ENCODE results near the gene TIMM29.

The TIMM29 gene

GRCh38 chr19:10894911-10895213 is 33.7 kb upstream of the TIMM29 start:
- peaks cover 20% of the 10 kb centered on the region for H3K4me1 ChIP-seq (ENCODE audit: control insufficient read depth, insufficient read depth, low read length)
- H3K27ac ChIP-seq (ENCODE audit: extremely low read depth, low read depth, low read length) = no peak overlapping the region
- ChIA-PET CTCF (interaction anchor here (1.2 to 2.0 kb wide), 3 partner anchors 23 to 31 kb away, joined by 3 to 8 read pairs (median 4); no protein-coding TSS in a partner anchor), POLR2A (interaction anchor here (0.6 to 0.9 kb wide), 2 partner anchors 12 to 15 kb away, joined by 4 to 5 read pairs; no protein-coding TSS in a partner anchor)
- TF ChIP-seq ZBTB8A (tag by site-specific recombination; IDR thresholded peaks at IDR 0.05) (no peak), ATF2 (tag by site-specific recombination; IDR thresholded peaks at IDR 0.05; ENCODE audit: low read depth) (no peak)
- no peaks in the 10 kb centered on the region for H3K9me3 ChIP-seq (ENCODE audit: control insufficient read depth, insufficient read depth, low read depth, low read length)
- H3K4me3 ChIP-seq (ENCODE audit: low read depth, low read length) = no peak overlapping the region
- H3K36me3 ChIP-seq (ENCODE audit: control insufficient read depth in 2 of 2, insufficient read depth in 1 of 2, low read length in 2 of 2) = no peaks in the 10 kb centered on the region; a peak in 1 of 3 replicates

GRCh38 chr19:10895363-10895762 is 33.2 kb upstream of the TIMM29 start:
- no peak overlapping the region for H3K4me3 ChIP-seq (ENCODE audit: low read depth, low read length)
- H3K4me1 ChIP-seq (ENCODE audit: control insufficient read depth, insufficient read depth, low read length) = peaks cover 20% of the 10 kb centered on the region
- no peaks in the 10 kb centered on the region; a peak in 1 of 3 replicates for H3K36me3 ChIP-seq (ENCODE audit: control insufficient read depth in 2 of 2, insufficient read depth in 1 of 2, low read length in 2 of 2)
- H3K27ac ChIP-seq (ENCODE audit: extremely low read depth, low read depth, low read length) = no peak overlapping the region
- ChIA-PET CTCF (interaction anchor here (1.0 to 1.2 kb wide), 2 partner anchors 16 to 23 kb away, joined by 3 to 4 read pairs; no protein-coding TSS in a partner anchor), POLR2A (no interaction called here)
- TF ChIP-seq SCRT2 (tag by site-specific recombination; IDR thresholded peaks at IDR 0.05) = peak; percentile 50; the same call in 1 of the 2 replicates
- TF ChIP-seq, protein P1, sequence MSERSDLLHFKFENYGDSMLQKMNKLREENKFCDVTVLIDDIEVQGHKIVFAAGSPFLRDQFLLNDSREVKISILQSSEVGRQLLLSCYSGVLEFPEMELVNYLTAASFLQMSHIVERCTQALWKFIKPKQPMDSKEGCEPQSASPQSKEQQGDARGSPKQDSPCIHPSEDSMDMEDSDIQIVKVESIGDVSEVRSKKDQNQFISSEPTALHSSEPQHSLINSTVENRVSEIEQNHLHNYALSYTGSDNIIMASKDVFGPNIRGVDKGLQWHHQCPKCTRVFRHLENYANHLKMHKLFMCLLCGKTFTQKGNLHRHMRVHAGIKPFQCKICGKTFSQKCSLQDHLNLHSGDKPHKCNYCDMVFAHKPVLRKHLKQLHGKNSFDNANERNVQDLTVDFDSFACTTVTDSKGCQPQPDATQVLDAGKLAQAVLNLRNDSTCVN (tag by site-specific recombination; optimal IDR thresholded peaks at IDR 0.05) = peak; percentile 11
- TF ChIP-seq, protein P2, sequence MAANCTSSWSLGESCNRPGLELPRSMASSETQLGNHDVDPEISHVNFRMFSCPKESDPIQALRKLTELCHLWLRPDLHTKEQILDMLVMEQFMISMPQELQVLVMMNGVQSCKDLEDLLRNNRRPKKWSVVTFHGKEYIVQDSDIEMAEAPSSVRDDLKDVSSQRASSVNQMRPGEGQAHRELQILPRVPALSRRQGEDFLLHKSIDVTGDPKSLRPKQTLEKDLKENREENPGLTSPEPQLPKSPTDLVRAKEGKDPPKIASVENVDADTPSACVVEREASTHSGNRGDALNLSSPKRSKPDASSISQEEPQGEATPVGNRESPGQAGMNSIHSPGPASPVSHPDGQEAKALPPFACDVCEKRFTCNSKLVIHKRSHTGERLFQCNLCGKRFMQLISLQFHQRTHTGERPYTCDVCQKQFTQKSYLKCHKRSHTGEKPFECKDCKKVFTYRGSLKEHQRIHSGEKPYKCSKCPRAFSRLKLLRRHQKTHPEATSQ (tag by site-specific recombination; IDR thresholded peaks at IDR 0.05) = no peak
- no peak for TF ChIP-seq BCL6B (tag by site-specific recombination; IDR thresholded peaks at IDR 0.05)
- TF ChIP-seq, protein P3, sequence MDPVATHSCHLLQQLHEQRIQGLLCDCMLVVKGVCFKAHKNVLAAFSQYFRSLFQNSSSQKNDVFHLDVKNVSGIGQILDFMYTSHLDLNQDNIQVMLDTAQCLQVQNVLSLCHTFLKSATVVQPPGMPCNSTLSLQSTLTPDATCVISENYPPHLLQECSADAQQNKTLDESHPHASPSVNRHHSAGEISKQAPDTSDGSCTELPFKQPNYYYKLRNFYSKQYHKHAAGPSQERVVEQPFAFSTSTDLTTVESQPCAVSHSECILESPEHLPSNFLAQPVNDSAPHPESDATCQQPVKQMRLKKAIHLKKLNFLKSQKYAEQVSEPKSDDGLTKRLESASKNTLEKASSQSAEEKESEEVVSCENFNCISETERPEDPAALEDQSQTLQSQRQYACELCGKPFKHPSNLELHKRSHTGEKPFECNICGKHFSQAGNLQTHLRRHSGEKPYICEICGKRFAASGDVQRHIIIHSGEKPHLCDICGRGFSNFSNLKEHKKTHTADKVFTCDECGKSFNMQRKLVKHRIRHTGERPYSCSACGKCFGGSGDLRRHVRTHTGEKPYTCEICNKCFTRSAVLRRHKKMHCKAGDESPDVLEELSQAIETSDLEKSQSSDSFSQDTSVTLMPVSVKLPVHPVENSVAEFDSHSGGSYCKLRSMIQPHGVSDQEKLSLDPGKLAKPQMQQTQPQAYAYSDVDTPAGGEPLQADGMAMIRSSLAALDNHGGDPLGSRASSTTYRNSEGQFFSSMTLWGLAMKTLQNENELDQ (tag by site-specific recombination; IDR thresholded peaks at IDR 0.05; ENCODE audit: low read depth) = no peak
- H3K9me3 ChIP-seq (ENCODE audit: control insufficient read depth, insufficient read depth, low read depth, low read length) = no peaks in the 10 kb centered on the region

DNA sequence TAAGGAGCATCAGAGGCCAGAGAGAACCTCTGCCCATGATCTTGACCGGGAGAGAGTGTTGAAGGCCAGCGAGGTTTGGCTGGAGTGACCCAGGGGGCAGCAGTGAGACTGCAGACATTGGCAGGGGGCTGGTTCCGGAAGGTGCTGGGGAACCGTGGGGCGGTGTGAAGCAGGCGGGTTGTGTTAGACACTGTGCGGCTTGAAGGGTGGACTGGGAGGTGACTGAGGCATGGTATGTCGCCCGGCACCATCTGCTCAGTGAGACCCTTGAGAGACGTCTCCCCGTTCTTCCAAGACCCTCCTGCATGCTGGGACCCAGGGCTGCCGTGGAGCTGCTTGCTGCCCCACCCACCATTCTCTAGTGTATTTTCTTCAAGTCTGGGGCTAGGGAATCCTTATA is 32.7 kb upstream of the TIMM29 start:
- ChIA-PET POLR2A (no interaction called here), CTCF (interaction anchor here (1.0 to 1.2 kb wide), 3 partner anchors 16 to 32 kb away, joined by 3 to 4 read pairs (median 4); no protein-coding TSS in a partner anchor)
- Histone ChIP-seq H3K9me3 (ENCODE audit: control insufficient read depth, insufficient read depth, low read depth, low read length) (no peaks in the 10 kb centered on the region), H3K4me1 (ENCODE audit: control insufficient read depth, insufficient read depth, low read length) (peaks cover 20% of the 10 kb centered on the region), H3K4me3 (ENCODE audit: low read depth, low read length) (no peak overlapping the region), H3K36me3 (ENCODE audit: control insufficient read depth in 2 of 2, insufficient read depth in 1 of 2, low read length in 2 of 2) (no peaks in the 10 kb centered on the region; a peak in 1 of 3 replicates), H3K27ac (ENCODE audit: extremely low read depth, low read depth, low read length) (no peak overlapping the region; the same call in 1 of the 2 replicates)
- TF ChIP-seq, protein P4, sequence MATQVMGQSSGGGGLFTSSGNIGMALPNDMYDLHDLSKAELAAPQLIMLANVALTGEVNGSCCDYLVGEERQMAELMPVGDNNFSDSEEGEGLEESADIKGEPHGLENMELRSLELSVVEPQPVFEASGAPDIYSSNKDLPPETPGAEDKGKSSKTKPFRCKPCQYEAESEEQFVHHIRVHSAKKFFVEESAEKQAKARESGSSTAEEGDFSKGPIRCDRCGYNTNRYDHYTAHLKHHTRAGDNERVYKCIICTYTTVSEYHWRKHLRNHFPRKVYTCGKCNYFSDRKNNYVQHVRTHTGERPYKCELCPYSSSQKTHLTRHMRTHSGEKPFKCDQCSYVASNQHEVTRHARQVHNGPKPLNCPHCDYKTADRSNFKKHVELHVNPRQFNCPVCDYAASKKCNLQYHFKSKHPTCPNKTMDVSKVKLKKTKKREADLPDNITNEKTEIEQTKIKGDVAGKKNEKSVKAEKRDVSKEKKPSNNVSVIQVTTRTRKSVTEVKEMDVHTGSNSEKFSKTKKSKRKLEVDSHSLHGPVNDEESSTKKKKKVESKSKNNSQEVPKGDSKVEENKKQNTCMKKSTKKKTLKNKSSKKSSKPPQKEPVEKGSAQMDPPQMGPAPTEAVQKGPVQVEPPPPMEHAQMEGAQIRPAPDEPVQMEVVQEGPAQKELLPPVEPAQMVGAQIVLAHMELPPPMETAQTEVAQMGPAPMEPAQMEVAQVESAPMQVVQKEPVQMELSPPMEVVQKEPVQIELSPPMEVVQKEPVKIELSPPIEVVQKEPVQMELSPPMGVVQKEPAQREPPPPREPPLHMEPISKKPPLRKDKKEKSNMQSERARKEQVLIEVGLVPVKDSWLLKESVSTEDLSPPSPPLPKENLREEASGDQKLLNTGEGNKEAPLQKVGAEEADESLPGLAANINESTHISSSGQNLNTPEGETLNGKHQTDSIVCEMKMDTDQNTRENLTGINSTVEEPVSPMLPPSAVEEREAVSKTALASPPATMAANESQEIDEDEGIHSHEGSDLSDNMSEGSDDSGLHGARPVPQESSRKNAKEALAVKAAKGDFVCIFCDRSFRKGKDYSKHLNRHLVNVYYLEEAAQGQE (tag by site-specific recombination; IDR thresholded peaks at IDR 0.05) = no peak
- TF ChIP-seq GFI1B (tag by site-specific recombination; IDR thresholded peaks at IDR 0.05) = no peak
- TF ChIP-seq, protein P1 (tag by site-specific recombination; optimal IDR thresholded peaks at IDR 0.05) = peak; percentile 1
- no peak for TF ChIP-seq KLF9 (tag by site-specific recombination; IDR thresholded peaks at IDR 0.05; ENCODE audit: low read depth)
- no peak for TF ChIP-seq ZNF548 (tag by site-specific recombination; IDR thresholded peaks at IDR 0.05)
- no peak for TF ChIP-seq ZNF473 (tag by site-specific recombination; IDR thresholded peaks at IDR 0.05)
- peak; percentile 69; the same call in 1 of the 2 replicates for TF ChIP-seq CTCF (tag by site-specific recombination; IDR thresholded peaks at IDR 0.05)
- no peak for TF ChIP-seq ZNF585B (tag by site-specific recombination; IDR thresholded peaks at IDR 0.05)

All from HEK293 (cell line).